ENCODE measurements around the gene RIN1.

DNA sequence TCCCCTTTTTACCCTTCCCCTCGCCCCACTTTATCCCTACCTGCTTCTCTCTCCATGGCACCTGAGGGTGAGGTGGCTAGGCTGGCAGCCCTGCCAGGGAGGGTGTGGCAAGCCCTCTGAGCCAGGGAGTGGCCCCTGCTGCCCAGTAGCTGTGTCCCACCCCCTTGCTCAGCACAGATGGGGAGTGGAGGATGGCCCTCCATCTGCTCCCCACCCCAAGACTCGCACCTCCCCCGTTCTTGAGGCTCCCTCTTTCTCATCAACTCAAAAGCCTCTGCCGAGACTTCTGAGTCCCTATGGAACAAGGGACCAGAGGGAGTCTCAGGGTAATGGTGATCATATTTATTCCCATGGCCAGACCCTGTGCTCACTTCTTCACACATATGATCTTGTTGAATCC is 42.9 kb downstream of the RIN1 start:
- TF ChIP-seq, protein P1, sequence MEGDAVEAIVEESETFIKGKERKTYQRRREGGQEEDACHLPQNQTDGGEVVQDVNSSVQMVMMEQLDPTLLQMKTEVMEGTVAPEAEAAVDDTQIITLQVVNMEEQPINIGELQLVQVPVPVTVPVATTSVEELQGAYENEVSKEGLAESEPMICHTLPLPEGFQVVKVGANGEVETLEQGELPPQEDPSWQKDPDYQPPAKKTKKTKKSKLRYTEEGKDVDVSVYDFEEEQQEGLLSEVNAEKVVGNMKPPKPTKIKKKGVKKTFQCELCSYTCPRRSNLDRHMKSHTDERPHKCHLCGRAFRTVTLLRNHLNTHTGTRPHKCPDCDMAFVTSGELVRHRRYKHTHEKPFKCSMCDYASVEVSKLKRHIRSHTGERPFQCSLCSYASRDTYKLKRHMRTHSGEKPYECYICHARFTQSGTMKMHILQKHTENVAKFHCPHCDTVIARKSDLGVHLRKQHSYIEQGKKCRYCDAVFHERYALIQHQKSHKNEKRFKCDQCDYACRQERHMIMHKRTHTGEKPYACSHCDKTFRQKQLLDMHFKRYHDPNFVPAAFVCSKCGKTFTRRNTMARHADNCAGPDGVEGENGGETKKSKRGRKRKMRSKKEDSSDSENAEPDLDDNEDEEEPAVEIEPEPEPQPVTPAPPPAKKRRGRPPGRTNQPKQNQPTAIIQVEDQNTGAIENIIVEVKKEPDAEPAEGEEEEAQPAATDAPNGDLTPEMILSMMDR (IDR thresholded peaks at IDR 0.05), result no peak
- no peak for TF ChIP-seq POLR2A (IDR thresholded peaks at IDR 0.05)
